Mesothelial cell of epicardium (in vitro differentiated cells): ENCODE data around the gene SOX18. TPM values are rescaled to one million over a fixed set of nuclear protein-coding genes. Genes with fewer than 3 reads are reported as not detected.

Experiments used
- DNase-seq, 2 experiments: peaks; one replicate each; pipeline ENCODE4 v3.0.0; 2021; ENCODE audit warnings: low spot score in 2 of 2; ENCODE audit not compliant: unreplicated experiment in 2 of 2
- H3K27ac Mint-ChIP-seq: 2 replicates; pipeline ENCODE4 v1.8.0; 2021; ENCODE audit warnings: mixed read lengths
- H3K27me3 Mint-ChIP-seq: 2 replicates; pipeline ENCODE4 v1.8.0; 2021; ENCODE audit warnings: low read depth, mixed read lengths
- H3K36me3 Mint-ChIP-seq: 2 replicates; pipeline ENCODE4 v1.8.0; 2021; ENCODE audit warnings: mixed read lengths
- H3K4me1 Mint-ChIP-seq: 2 replicates; pipeline ENCODE4 v1.8.0; 2021; ENCODE audit warnings: mixed read lengths
- H3K4me3 Mint-ChIP-seq: 2 replicates; pipeline ENCODE4 v1.8.0; 2021; ENCODE audit warnings: mild to moderate bottlenecking, moderate library complexity, mixed read lengths
- H3K9me3 Mint-ChIP-seq: 2 replicates; pipeline ENCODE4 v1.8.0; 2021; ENCODE audit warnings: mixed read lengths
- total RNA-seq: library from RNA; stranded (reverse); gene quantifications from 3 replicates; pipeline ENCODE4 v1.2.1, GENCODE V29; 2021
- TF ChIP-seq, protein P1 (sequence below): fragments of 200-600 bp; sonication (generic); IDR thresholded peaks from one replicate; pipeline ENCODE4 v1.5.0; 2021; ENCODE audit warnings: antibody characterized with exemption; ENCODE audit not compliant: unreplicated experiment

SOX18 gene
- total RNA-seq, 1 donor from 2014 or later: 0.34 TPM

DNA sequence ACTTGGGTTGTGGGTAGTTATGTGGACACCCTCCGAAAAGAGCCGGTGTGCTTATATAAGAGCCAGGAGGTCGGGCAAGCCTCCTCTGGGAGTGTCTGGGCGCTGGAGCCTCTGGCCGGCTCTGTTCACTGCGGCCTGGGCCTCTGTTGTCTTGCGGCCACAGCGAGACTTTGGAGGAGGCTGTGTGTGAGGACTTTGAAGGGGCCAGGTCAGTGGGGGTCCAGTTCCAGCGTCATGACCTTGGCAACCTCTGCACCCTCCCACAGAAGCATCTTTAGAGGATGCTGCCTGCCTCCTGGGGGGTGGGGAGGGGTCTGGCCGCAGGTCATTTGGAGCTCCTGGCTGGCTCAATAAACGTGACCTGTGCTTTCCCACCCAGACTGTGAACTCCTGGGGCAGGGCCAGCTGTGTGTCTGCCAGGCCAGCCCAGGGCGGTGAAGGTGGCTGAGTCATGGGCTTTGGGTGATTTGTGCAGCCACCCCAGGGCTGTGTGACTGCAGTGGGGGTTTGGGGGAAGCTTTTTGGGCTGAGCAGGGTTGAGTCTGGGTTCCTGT is 14.8 kb upstream of the SOX18 start:
- H3K4me3 Mint-ChIP-seq: peak overlapping the region; percentile 81
- H3K4me1 Mint-ChIP-seq: peaks cover 23% of the 10 kb centered on the region
- TF ChIP-seq, protein P1, sequence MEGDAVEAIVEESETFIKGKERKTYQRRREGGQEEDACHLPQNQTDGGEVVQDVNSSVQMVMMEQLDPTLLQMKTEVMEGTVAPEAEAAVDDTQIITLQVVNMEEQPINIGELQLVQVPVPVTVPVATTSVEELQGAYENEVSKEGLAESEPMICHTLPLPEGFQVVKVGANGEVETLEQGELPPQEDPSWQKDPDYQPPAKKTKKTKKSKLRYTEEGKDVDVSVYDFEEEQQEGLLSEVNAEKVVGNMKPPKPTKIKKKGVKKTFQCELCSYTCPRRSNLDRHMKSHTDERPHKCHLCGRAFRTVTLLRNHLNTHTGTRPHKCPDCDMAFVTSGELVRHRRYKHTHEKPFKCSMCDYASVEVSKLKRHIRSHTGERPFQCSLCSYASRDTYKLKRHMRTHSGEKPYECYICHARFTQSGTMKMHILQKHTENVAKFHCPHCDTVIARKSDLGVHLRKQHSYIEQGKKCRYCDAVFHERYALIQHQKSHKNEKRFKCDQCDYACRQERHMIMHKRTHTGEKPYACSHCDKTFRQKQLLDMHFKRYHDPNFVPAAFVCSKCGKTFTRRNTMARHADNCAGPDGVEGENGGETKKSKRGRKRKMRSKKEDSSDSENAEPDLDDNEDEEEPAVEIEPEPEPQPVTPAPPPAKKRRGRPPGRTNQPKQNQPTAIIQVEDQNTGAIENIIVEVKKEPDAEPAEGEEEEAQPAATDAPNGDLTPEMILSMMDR: no peak
- H3K36me3 Mint-ChIP-seq: no peaks in the 10 kb centered on the region
- peak overlapping the region; percentile 68 for H3K27ac Mint-ChIP-seq
- no peaks in the 10 kb centered on the region for H3K27me3 Mint-ChIP-seq
- no peak for DNase-seq
- no peaks in the 10 kb centered on the region for H3K9me3 Mint-ChIP-seq

DNA sequence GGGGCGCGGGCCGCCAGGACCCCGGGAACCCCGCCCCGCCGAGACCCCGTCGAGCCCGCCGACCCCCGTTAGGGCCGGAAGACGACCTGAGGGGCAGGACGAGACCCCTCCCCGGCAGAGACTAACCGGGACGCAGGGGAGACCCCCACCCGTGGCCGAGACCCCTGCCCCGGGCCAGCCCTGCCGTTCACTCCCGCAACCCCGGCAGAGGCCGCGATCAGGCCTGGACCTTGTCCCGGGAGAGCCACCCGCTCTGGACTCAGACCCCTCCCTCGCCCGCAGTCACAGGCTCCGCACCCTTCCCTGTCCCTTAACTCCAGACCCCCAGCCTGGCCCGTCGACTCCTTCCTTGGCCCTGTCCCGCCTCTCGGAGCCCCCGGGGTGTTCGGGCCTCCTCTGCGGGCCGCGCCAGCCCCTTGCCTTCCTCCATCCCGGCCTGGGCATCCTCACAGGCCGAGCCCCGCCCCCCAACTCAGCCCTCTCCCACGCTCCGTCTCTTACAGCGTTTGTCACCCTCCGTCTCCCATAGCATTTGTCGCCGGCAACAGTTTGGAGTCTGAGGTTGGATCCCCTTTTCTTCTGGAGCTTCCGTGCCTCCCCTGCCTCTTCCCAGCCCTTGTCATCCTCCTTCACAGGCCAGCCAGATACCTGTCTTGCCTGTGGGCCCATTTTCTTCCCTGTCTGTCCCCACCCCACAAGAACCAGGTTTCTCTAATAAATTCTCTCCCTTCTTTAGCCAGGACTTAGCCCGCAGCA is 14.1 kb upstream of the SOX18 start:
- peak overlapping the region; percentile 68 for H3K27ac Mint-ChIP-seq

DNA sequence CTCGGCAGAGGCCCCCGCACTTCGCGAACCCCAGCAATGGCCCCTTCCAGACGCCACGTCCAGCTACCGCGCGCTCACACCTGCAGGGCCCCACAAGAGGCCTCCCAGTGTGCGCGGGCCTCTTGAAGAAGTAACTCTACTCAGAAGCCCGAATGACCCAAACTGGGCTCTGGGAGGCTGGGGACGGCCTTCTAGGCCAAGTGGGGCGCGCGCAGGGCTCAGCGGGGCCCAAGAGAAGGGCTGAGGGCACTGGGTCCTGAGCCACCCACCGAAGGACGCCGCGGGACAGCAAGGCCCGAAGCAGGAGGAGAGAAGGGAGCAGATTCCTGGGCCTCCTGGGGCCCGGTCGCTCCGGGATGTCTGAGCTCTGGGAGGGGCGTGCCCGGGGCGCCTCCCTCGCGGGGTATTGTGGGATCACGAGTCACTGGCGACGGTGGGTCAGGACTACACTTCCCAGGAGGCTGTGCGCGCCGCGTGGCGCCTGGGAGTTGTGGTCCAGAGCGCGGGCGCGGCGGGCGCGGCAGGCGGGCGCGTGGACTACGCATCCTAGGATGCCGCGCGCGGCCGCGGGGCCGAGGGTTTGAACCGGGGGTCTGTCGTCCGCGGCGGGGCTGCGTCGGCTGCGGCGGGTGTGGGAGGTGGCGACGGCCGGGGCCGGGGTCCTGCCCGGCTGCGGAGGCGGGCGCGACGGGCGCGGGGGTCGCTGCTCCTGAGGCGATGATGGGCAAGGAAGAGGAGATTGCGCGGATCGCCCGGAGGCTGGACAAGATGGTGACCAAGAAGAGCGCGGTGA is 13.4 kb upstream of the SOX18 start, which contains the start of gene TCEA2:
Gene TCEA2, plus strand, starts transcription at position 603 of the 793 bp plus-strand sequence. Its CDS starts 115 bp downstream, at position 718.
- Mint-ChIP-seq H3K36me3 (no peaks in the 10 kb centered on the region), H3K9me3 (no peaks in the 10 kb centered on the region), H3K4me3 (peak within 1 kb of the TSS; percentile 81), H3K27me3 (no peaks in the 10 kb centered on the region), H3K4me1 (peaks cover 26% of the 10 kb centered on the region), H3K27ac (peak within 1 kb of the TSS; percentile 79)
- DNase-seq: peak; percentile 92 to 96
- TF ChIP-seq, protein P1: no peak

More for the DNA sequence above, 14.1 kb upstream of the SOX18 start:
- Mint-ChIP-seq H3K4me1 (peaks cover 23% of the 10 kb centered on the region), H3K4me3 (peak overlapping the region; percentile 81), H3K9me3 (no peaks in the 10 kb centered on the region), H3K27me3 (no peaks in the 10 kb centered on the region), H3K36me3 (no peaks in the 10 kb centered on the region)
- DNase-seq: no peak
- TF ChIP-seq, protein P1: no peak

DNA sequence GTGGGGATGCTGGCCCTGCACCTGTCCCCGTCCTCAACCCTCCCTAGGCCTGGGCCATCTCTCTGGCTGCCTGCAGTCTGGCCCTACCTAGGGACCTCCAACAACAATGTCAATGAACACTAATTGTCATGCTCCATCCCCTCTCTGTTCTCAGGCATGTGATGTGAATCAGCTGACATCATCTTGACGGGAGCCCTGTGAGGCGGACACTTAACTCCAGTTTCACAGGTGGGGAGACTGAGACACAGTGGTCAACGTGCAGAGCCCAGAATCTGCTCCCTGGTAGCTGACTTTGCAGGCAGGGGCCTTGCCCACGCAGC is 12.8 kb upstream of the SOX18 start:
- Mint-ChIP-seq H3K4me3 (peak overlapping the region; percentile 81), H3K27me3 (no peaks in the 10 kb centered on the region), H3K9me3 (no peaks in the 10 kb centered on the region), H3K27ac (peak overlapping the region; percentile 79), H3K36me3 (no peaks in the 10 kb centered on the region), H3K4me1 (peaks cover 26% of the 10 kb centered on the region)
- TF ChIP-seq, protein P1: no peak
- no peak for DNase-seq

DNA sequence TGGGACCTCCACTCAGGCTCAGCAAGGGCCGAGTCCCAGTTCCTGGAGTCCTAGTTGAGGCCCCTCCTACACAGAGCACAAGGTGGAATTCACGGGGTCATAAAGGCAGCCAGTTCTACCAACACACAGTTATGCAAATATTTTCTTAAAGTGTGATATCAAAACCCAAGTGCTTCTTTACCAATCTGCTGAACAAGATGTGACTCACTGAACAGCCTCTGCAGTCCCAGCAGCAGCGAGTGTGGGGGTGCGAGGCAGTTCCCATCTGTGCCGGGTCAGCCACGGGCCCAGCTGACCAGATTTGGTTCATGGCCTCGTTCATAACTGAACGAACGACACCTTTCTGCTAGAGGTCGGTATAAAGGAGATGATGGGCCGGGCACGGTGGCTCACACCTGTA is 9.1 kb upstream of the SOX18 start:
- H3K4me3 Mint-ChIP-seq: no peak overlapping the region
- no peak for DNase-seq
- TF ChIP-seq, protein P1: no peak
- no peak overlapping the region for H3K27ac Mint-ChIP-seq
- H3K4me1 Mint-ChIP-seq: peaks cover 25% of the 10 kb centered on the region
- H3K36me3 Mint-ChIP-seq: no peaks in the 10 kb centered on the region
- no peaks in the 10 kb centered on the region for H3K9me3 Mint-ChIP-seq
- peaks cover 2% of the 10 kb centered on the region for H3K27me3 Mint-ChIP-seq
